ENCODE results near the gene SYK. TPM values are rescaled to one million over a fixed set of nuclear protein-coding genes. Genes with fewer than 3 reads are reported as not detected.
"Not testable (repeated sequence)": the region's sequence is repeated elsewhere in the genome, so short reads cannot be mapped to it uniquely, and the experiment has no call there.

SYK gene
- total RNA-seq, 4 donors from 2014 or later, result 6.7 to 22.2 (median 9.0) TPM

GRCh38 chr9:90815944-90816357 is 14.3 kb downstream of the SYK start:
- Histone ChIP-seq H3K27me3 (no peaks in the 10 kb centered on the region), H3K9me3 (no peaks in the 10 kb centered on the region), H3K4me1 (no peaks in the 10 kb centered on the region), H3K36me3 (no peaks in the 10 kb centered on the region), H3K4me3 (no peak overlapping the region), H3K27ac (no peak overlapping the region)
- intact Hi-C loops (cut with DNase I; ENCODE audit: low total_unique reads), result no loop called here
- DNase-seq, result no peak
- no peak for TF ChIP-seq CTCF (IDR thresholded peaks at IDR 0.05)
- TF ChIP-seq POLR2A (IDR thresholded peaks at IDR 0.05), result no peak

- H3K4me1 ChIP-seq, result no peaks in the 10 kb centered on the region
- no peaks in the 10 kb centered on the region for H3K9me3 ChIP-seq
- H3K27me3 ChIP-seq, result no peaks in the 10 kb centered on the region
- no peak overlapping the region for H3K4me3 ChIP-seq
- no peak for TF ChIP-seq POLR2A (IDR thresholded peaks at IDR 0.05)
- TF ChIP-seq CTCF (IDR thresholded peaks at IDR 0.05), result no peak
- DNase-seq, result no peak
- H3K36me3 ChIP-seq, result no peaks in the 10 kb centered on the region
- intact Hi-C loops (cut with DNase I; ENCODE audit: low total_unique reads), result no loop called here
- no peak overlapping the region for H3K27ac ChIP-seq
Measured at GRCh38 chr9:90816690-90817089, 15.1 kb downstream of the SYK start.

DNA sequence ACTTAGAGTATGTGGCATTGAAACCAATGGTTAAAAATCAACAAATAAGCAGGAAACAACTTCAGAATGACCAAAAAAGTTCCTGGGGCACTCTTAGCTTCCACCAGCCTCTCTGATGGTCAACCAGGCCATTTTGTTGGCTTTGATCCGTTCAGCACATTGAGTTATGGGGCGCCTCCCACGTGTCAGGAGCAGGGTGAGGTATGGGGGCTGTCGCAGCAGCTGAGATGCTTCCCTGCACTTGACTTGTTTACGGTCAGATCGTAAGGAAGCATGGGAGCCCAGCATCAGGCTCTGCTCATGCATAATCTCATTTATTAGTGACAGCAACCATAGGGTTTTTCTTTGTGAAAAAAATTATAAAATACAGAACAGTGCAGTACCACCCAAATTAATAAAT is 16.7 kb downstream of the SYK start:
- Histone ChIP-seq H3K9me3 (no peaks in the 10 kb centered on the region), H3K27me3 (no peaks in the 10 kb centered on the region), H3K27ac (no peak overlapping the region), H3K36me3 (no peaks in the 10 kb centered on the region), H3K4me1 (no peaks in the 10 kb centered on the region), H3K4me3 (no peak overlapping the region)
- intact Hi-C loops (cut with DNase I; ENCODE audit: low total_unique reads), result no loop called here
- TF ChIP-seq CTCF (IDR thresholded peaks at IDR 0.05), result no peak
- no peak for TF ChIP-seq POLR2A (IDR thresholded peaks at IDR 0.05)
- DNase-seq, result no peak

DNA sequence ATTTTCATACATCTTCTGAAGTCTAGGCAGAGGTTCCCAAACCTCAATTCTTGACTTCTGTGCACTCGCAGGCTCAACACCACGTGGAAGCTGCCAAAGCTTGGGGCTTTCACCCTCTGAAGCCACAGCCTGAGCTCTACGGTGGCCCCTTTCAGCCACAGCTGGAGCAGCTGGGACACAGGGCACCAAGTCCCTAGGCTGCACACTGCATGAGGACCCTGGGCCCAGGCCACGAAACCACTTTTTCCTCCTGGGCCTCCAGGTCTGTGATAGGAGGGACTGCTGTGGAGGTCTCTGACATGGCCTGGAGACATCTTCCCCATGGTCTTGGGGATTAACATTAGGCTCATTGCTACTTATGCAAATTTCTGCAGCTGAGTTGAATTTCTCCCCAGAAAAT is 18.8 kb downstream of the SYK start:
- H3K9me3 ChIP-seq; H3K36me3 ChIP-seq; H3K27ac ChIP-seq; intact Hi-C loops (cut with DNase I; ENCODE audit: low total_unique reads); DNase-seq; H3K4me1 ChIP-seq; H3K27me3 ChIP-seq; H3K4me3 ChIP-seq: not testable (repeated sequence)

DNA sequence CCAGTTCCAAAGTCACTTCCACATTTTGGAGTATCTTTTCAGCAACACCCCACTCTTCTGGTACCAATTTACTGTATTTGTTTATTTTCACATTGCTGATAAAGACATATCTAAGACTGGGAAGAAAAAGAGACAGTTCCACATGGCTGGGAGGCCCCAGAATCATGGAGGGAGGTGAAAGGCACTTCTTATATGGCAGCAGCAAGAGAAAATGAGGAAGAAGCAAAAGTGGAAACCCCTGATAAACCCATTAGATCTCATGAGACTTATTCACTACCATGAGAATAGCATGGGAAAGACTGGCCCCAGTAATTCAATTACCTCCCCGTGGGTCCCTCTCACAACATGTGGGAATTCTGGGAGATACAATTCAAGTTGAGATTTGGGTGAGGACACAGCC is 19.6 kb downstream of the SYK start:
- DNase-seq; H3K4me3 ChIP-seq; H3K9me3 ChIP-seq; H3K27me3 ChIP-seq; H3K4me1 ChIP-seq; H3K36me3 ChIP-seq; intact Hi-C loops (cut with DNase I; ENCODE audit: low total_unique reads); H3K27ac ChIP-seq: not testable (repeated sequence)

DNA sequence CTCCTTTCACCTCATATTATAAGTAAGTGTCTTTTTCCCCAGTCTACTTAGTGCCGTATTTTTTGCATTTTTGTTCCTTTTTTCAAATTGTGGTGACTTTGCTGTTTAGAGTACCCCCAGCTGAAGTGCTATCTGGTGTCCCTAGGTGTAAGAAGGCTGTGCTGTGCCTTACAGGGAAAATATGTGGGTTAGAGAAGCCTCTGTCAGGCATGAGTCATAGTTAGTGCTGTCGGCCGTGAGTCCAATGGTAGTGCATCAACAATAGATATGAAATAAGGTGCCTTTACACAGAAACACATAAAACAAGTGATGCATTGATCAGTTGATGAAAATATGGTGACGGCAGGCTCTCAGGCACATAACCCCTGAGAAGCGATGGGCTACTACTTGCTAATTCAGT is 20.1 kb downstream of the SYK start:
- H3K9me3 ChIP-seq, result no peaks in the 10 kb centered on the region
- no peaks in the 10 kb centered on the region for H3K4me1 ChIP-seq
- H3K36me3 ChIP-seq, result no peaks in the 10 kb centered on the region
- H3K4me3 ChIP-seq, result no peak overlapping the region
- DNase-seq, result no peak
- H3K27me3 ChIP-seq, result no peaks in the 10 kb centered on the region
- no peak overlapping the region for H3K27ac ChIP-seq
- TF ChIP-seq CTCF (IDR thresholded peaks at IDR 0.05), result no peak
- no peak for TF ChIP-seq POLR2A (IDR thresholded peaks at IDR 0.05)
- intact Hi-C loops (cut with DNase I; ENCODE audit: low total_unique reads), result no loop called here
